ENCODE measurements around the gene SCARF2.

SCARF2 gene

DNA sequence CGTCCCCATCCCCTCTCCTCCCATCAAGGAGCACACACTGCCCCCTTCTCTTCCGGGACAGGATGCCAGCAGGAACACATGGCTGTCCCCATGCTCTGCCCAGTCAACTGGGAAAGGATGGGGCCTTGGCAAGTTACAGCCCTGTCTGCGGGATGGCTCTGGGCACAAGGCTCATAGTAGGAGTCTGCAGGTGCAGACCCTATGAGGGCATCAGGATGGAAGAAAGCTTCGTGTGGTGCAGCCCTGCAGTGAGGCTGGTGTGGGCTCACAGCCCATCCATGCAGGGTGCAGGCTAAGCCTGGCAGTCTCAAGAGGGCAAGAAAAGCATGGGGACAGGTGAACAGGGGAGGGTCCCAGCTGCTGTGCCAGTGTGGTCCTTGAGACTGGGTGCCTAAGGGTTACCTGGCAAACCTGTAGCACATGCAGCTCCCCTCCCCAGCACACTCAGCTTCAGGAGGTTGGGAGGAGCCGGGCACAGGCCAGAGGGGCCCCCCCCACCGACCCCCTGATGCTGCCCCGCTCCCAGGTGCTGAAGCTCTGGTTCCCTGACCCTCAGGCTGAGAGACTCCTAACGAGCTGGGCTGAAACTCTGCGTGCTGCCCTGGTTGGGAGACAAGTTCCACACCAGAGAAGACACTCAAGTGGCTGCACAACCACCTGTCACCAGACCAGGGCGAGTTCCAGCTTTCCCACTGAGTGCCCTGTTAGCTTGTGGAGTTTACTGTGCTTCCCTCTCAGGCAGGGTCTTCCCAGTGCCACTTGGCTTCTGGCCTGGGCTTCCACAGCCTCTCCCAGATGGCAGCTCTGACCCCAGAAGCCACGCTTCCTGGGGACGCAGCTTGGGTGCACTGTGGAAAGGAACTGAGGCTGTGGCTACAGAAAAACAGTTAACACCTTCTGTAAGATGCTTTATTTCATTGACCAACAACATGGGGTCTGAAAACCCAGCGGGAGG lies 3.3 kb upstream of the SCARF2 start:
- no peaks in the 10 kb centered on the region for H3K4me1 ChIP-seq (ENCODE audit: low read length)
- TF ChIP-seq, protein P1, sequence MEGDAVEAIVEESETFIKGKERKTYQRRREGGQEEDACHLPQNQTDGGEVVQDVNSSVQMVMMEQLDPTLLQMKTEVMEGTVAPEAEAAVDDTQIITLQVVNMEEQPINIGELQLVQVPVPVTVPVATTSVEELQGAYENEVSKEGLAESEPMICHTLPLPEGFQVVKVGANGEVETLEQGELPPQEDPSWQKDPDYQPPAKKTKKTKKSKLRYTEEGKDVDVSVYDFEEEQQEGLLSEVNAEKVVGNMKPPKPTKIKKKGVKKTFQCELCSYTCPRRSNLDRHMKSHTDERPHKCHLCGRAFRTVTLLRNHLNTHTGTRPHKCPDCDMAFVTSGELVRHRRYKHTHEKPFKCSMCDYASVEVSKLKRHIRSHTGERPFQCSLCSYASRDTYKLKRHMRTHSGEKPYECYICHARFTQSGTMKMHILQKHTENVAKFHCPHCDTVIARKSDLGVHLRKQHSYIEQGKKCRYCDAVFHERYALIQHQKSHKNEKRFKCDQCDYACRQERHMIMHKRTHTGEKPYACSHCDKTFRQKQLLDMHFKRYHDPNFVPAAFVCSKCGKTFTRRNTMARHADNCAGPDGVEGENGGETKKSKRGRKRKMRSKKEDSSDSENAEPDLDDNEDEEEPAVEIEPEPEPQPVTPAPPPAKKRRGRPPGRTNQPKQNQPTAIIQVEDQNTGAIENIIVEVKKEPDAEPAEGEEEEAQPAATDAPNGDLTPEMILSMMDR (IDR thresholded peaks at IDR 0.05; ENCODE audit: low read depth, low read length): no peak
- no peak for TF ChIP-seq EZH2phosphoT487 (IDR thresholded peaks at IDR 0.05; ENCODE audit: low read depth)
- H3K79me2 ChIP-seq (ENCODE audit: low read length): no peaks in the 10 kb centered on the region
- peaks cover 17% of the 10 kb centered on the region for H3K36me3 ChIP-seq (replicated peaks; ENCODE audit: low read depth, low read length)
- no peak overlapping the region for H3K4me2 ChIP-seq (ENCODE audit: low read length)
- H3K4me3 ChIP-seq (ENCODE audit: low read length): no peak overlapping the region
- no peaks in the 10 kb centered on the region for H3K27me3 ChIP-seq (ENCODE audit: low read depth, low read length)
- H4K20me1 ChIP-seq (ENCODE audit: insufficient read depth, low read length): no peaks in the 10 kb centered on the region
- no peaks in the 10 kb centered on the region for H3K9me3 ChIP-seq (ENCODE audit: insufficient read depth, low read length)
- H3K9ac ChIP-seq (ENCODE audit: low read length): no peak overlapping the region
- H2AFZ ChIP-seq (ENCODE audit: low read depth, low read length): no peak overlapping the region
- no peak overlapping the region for H3K27ac ChIP-seq (ENCODE audit: low read length)

DNA sequence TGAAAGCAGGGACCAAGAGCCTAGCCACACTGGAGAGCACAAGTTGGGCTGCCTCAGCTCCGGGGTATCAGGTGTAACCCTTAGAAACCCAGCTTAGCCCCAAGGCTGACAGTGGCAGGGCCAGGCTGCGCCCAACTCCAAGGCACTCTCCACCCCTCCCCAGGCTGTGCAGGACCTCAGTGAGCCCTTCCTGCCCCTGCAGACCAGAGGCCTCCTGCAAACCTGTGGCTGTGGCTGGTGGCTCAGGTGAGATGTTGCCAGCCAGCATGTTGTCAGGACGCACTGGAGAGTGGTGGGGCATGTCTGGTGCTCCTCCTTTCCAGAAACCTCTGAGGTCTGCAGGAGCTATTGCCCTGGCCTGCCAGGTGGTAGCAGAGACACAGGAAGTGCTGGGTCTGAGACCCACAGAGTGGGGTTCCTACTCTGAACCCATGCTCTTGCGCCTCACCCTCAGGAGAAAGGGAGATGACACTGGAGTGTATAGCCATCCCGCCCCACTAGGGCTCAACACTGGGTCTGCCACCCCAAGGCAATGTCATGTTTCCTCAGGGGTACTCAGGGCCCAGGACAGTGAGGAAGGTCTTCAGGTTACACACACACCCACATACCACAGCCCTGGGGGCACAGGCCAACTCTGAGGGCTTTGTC lies 2.4 kb upstream of the SCARF2 start:
- H2AFZ ChIP-seq (ENCODE audit: low read depth, low read length): no peak overlapping the region
- no peak overlapping the region for H3K27ac ChIP-seq (ENCODE audit: low read length)
- no peak overlapping the region for H3K9ac ChIP-seq (ENCODE audit: low read length)
- H3K4me1 ChIP-seq (ENCODE audit: low read length): no peaks in the 10 kb centered on the region
- H3K4me3 ChIP-seq (ENCODE audit: low read length): no peak overlapping the region
- H3K36me3 ChIP-seq (replicated peaks; ENCODE audit: low read depth, low read length): peaks cover 16% of the 10 kb centered on the region
- H3K27me3 ChIP-seq (ENCODE audit: low read depth, low read length): no peaks in the 10 kb centered on the region
- no peaks in the 10 kb centered on the region for H3K9me3 ChIP-seq (ENCODE audit: insufficient read depth, low read length)
- no peak for TF ChIP-seq EZH2phosphoT487 (IDR thresholded peaks at IDR 0.05; ENCODE audit: low read depth)
- TF ChIP-seq, protein P1 (IDR thresholded peaks at IDR 0.05; ENCODE audit: low read depth, low read length): no peak
- no peaks in the 10 kb centered on the region for H3K79me2 ChIP-seq (ENCODE audit: low read length)
- H4K20me1 ChIP-seq (ENCODE audit: insufficient read depth, low read length): no peaks in the 10 kb centered on the region
- H3K4me2 ChIP-seq (ENCODE audit: low read length): no peak overlapping the region

DNA sequence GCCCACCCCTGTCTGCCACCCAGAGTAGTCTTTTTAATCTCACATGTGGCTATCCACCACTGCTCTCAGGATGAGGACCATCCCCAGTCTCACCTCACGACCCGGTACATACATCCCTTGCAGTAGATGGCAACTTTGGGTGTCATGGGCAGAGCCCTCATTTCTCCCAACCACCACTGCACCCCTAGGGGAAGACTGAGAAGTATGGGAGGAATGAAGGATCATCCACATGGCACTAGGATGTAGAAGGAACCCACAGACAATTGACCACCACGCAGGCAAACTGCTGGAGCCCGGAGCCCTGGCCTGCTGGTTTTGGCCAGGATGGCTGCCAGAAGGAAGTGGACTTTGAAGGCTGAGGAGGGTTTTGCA lies 1.9 kb upstream of the SCARF2 start:
- Histone ChIP-seq H4K20me1 (ENCODE audit: insufficient read depth, low read length) (no peaks in the 10 kb centered on the region), H3K4me2 (ENCODE audit: low read length) (no peak overlapping the region), H3K9ac (ENCODE audit: low read length) (no peak overlapping the region), H3K4me3 (ENCODE audit: low read length) (no peak overlapping the region), H3K79me2 (ENCODE audit: low read length) (no peaks in the 10 kb centered on the region), H3K9me3 (ENCODE audit: insufficient read depth, low read length) (no peaks in the 10 kb centered on the region), H3K27me3 (ENCODE audit: low read depth, low read length) (no peaks in the 10 kb centered on the region), H3K27ac (ENCODE audit: low read length) (no peak overlapping the region), H3K36me3 (replicated peaks; ENCODE audit: low read depth, low read length) (peaks cover 16% of the 10 kb centered on the region), H2AFZ (ENCODE audit: low read depth, low read length) (no peak overlapping the region), H3K4me1 (ENCODE audit: low read length) (no peaks in the 10 kb centered on the region)
- TF ChIP-seq EZH2phosphoT487 (IDR thresholded peaks at IDR 0.05; ENCODE audit: low read depth): no peak
- TF ChIP-seq, protein P1 (IDR thresholded peaks at IDR 0.05; ENCODE audit: low read depth, low read length): no peak

Measured in OCI-LY3 (cell line).